Medulla oblongata (tissue), 1 donor: ENCODE data around the gene PGM3.

Experiments
- DNase-seq: peaks from one replicate; pipeline ENCODE4 v3.0.0-alpha.2; 2015; ENCODE audit errors: extremely low spot score

Gene PGM3

DNA sequence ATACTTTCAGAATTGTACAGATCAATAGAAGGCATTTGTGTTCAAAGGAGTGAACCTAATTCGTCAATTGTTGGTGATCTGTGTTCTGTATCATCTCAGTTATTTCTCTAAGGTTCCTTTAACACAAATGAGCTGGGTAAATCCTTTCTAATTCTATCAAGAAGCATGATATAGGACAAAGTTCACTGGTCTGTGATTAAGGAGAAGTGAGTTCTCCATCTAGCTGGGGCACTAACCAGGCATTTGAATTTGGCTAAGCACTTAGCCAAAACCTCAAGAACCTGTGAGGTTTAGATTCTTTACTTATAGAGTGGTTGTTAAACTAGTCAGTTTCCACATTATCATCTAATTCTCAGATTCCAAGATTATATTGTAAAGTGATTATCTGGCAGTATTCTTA is 75.3 kb downstream of the PGM3 start:
- no peak for DNase-seq
